ENCODE data around the gene GHRHR. TPM values are rescaled to one million over a fixed set of nuclear protein-coding genes. Genes with fewer than 3 reads are reported as not detected.
A peak's percentile ranks its signal among the peaks of the same experiment; 100 is the strongest.

GHRHR gene
- total RNA-seq, 2 donors from 2014 or later, result not detected

GRCh38 chr7:30965372-30965771, 1.6 kb downstream of the GHRHR start:
- Mint-ChIP-seq H3K27me3 (peaks cover 32% of the 10 kb centered on the region), H3K4me1 (no peaks in the 10 kb centered on the region), H3K4me3 (no peak overlapping the region)

GRCh38 chr7:30965883-30966282, 2.1 kb downstream of the GHRHR start:
- no peaks in the 10 kb centered on the region for H3K9me3 ChIP-seq (ENCODE audit: control insufficient read depth, low read length, poor library complexity, severe bottlenecking)
- DNase-seq, result no peak
- Mint-ChIP-seq H3K27me3 (peaks cover 35% of the 10 kb centered on the region), H3K36me3 (ENCODE audit: low read depth) (no peaks in the 10 kb centered on the region), H3K27ac (no peak overlapping the region), H3K4me3 (no peak overlapping the region), H3K4me1 (no peaks in the 10 kb centered on the region)
- no peak for ATAC-seq

More at GRCh38 chr7:30965372-30965771, 1.6 kb downstream of the GHRHR start:
- no peak for ATAC-seq
- H3K9me3 ChIP-seq (ENCODE audit: control insufficient read depth, low read length, poor library complexity, severe bottlenecking), result no peaks in the 10 kb centered on the region
- no peak for DNase-seq
- H3K36me3 Mint-ChIP-seq (ENCODE audit: low read depth), result no peaks in the 10 kb centered on the region
- H3K27ac Mint-ChIP-seq, result no peak overlapping the region

GRCh38 chr7:30968294-30968693, 4.5 kb downstream of the GHRHR start:
- Mint-ChIP-seq H3K27me3 (peaks cover 55% of the 10 kb centered on the region), H3K4me1 (no peaks in the 10 kb centered on the region)

GRCh38 chr7:30968747-30969603, 5.2 kb downstream of the GHRHR start:
- no peaks in the 10 kb centered on the region for H3K9me3 ChIP-seq (ENCODE audit: control insufficient read depth, low read length, poor library complexity, severe bottlenecking)
- no peak for ATAC-seq
- Mint-ChIP-seq H3K27me3 (peaks cover 53% of the 10 kb centered on the region), H3K4me1 (no peaks in the 10 kb centered on the region), H3K36me3 (ENCODE audit: low read depth) (peaks cover 4% of the 10 kb centered on the region), H3K27ac (no peak overlapping the region), H3K4me3 (no peak overlapping the region)
- DNase-seq, result no peak

More at GRCh38 chr7:30968294-30968693, 4.5 kb downstream of the GHRHR start:
- Mint-ChIP-seq H3K36me3 (ENCODE audit: low read depth) (peaks cover 4% of the 10 kb centered on the region), H3K27ac (no peak overlapping the region), H3K4me3 (no peak overlapping the region)
- ATAC-seq, result no peak
- DNase-seq, result no peak
- H3K9me3 ChIP-seq (ENCODE audit: control insufficient read depth, low read length, poor library complexity, severe bottlenecking), result no peaks in the 10 kb centered on the region

GRCh38 chr7:30969604-30969970, 5.8 kb downstream of the GHRHR start:
- H3K4me3 Mint-ChIP-seq, result no peak overlapping the region
- no peak for ATAC-seq
- no peak for DNase-seq
- peaks cover 4% of the 10 kb centered on the region for H3K36me3 Mint-ChIP-seq (ENCODE audit: low read depth)
- H3K4me1 Mint-ChIP-seq, result no peaks in the 10 kb centered on the region
- H3K27ac Mint-ChIP-seq, result no peak overlapping the region
- H3K9me3 ChIP-seq (ENCODE audit: control insufficient read depth, low read length, poor library complexity, severe bottlenecking), result no peaks in the 10 kb centered on the region
- peaks cover 49% of the 10 kb centered on the region for H3K27me3 Mint-ChIP-seq

GRCh38 chr7:30970074-30970473, 6.3 kb downstream of the GHRHR start:
- Mint-ChIP-seq H3K4me3 (no peak overlapping the region), H3K36me3 (ENCODE audit: low read depth) (peaks cover 4% of the 10 kb centered on the region), H3K27me3 (peaks cover 49% of the 10 kb centered on the region), H3K4me1 (no peaks in the 10 kb centered on the region), H3K27ac (no peak overlapping the region)
- H3K9me3 ChIP-seq (ENCODE audit: control insufficient read depth, low read length, poor library complexity, severe bottlenecking), result no peaks in the 10 kb centered on the region
- no peak for DNase-seq
- ATAC-seq, result no peak

- no peak for ATAC-seq
Measured at GRCh38 chr7:30970594-30971094, 6.9 kb downstream of the GHRHR start.

GRCh38 chr7:30971440-30971839, 7.7 kb downstream of the GHRHR start:
- Mint-ChIP-seq H3K36me3 (ENCODE audit: low read depth) (peaks cover 4% of the 10 kb centered on the region), H3K4me3 (no peak overlapping the region), H3K4me1 (peaks cover 2% of the 10 kb centered on the region), H3K27ac (no peak overlapping the region), H3K27me3 (peaks cover 51% of the 10 kb centered on the region)
- H3K9me3 ChIP-seq (ENCODE audit: control insufficient read depth, low read length, poor library complexity, severe bottlenecking), result no peaks in the 10 kb centered on the region
- DNase-seq, result no peak
- ATAC-seq, result no peak

More at GRCh38 chr7:30970594-30971094, 6.9 kb downstream of the GHRHR start:
- H3K9me3 ChIP-seq (ENCODE audit: control insufficient read depth, low read length, poor library complexity, severe bottlenecking), result no peaks in the 10 kb centered on the region
- H3K36me3 Mint-ChIP-seq (ENCODE audit: low read depth), result peaks cover 4% of the 10 kb centered on the region
- no peak for DNase-seq
- peaks cover 1% of the 10 kb centered on the region for H3K4me1 Mint-ChIP-seq
- no peak overlapping the region for H3K27ac Mint-ChIP-seq
- H3K4me3 Mint-ChIP-seq, result no peak overlapping the region
- peaks cover 51% of the 10 kb centered on the region for H3K27me3 Mint-ChIP-seq

GRCh38 chr7:30971840-30972563, 8.2 kb downstream of the GHRHR start:
- peak overlapping the region; percentile 41 for H3K4me3 Mint-ChIP-seq
- peaks cover 2% of the 10 kb centered on the region for H3K4me1 Mint-ChIP-seq
- H3K27me3 Mint-ChIP-seq, result peaks cover 49% of the 10 kb centered on the region
- no peak for ATAC-seq
- H3K36me3 Mint-ChIP-seq (ENCODE audit: low read depth), result peaks cover 6% of the 10 kb centered on the region
- H3K9me3 ChIP-seq (ENCODE audit: control insufficient read depth, low read length, poor library complexity, severe bottlenecking), result no peaks in the 10 kb centered on the region
- H3K27ac Mint-ChIP-seq, result no peak overlapping the region
- DNase-seq, result no peak

- peaks cover 6% of the 10 kb centered on the region for H3K36me3 Mint-ChIP-seq (ENCODE audit: low read depth)
- peaks cover 6% of the 10 kb centered on the region for H3K4me1 Mint-ChIP-seq
- DNase-seq (no peak), ATAC-seq (no peak)
- peaks cover 54% of the 10 kb centered on the region for H3K27me3 Mint-ChIP-seq
- H3K27ac Mint-ChIP-seq, result no peak overlapping the region
- H3K9me3 ChIP-seq (ENCODE audit: control insufficient read depth, low read length, poor library complexity, severe bottlenecking), result no peaks in the 10 kb centered on the region
- H3K4me3 Mint-ChIP-seq, result no peak overlapping the region
Measured at GRCh38 chr7:30973292-30973691, 9.5 kb downstream of the GHRHR start.

- peaks cover 6% of the 10 kb centered on the region for H3K4me1 Mint-ChIP-seq
- peaks cover 6% of the 10 kb centered on the region for H3K36me3 Mint-ChIP-seq (ENCODE audit: low read depth)
- H3K27ac Mint-ChIP-seq, result peak overlapping the region; percentile 68
- no peaks in the 10 kb centered on the region for H3K9me3 ChIP-seq (ENCODE audit: control insufficient read depth, low read length, poor library complexity, severe bottlenecking)
- ATAC-seq, result no peak
- no peak overlapping the region for H3K4me3 Mint-ChIP-seq
- H3K27me3 Mint-ChIP-seq, result peaks cover 59% of the 10 kb centered on the region
- no peak for DNase-seq
Measured at GRCh38 chr7:30973791-30974604, 10.2 kb downstream of the GHRHR start.

GRCh38 chr7:30974605-30975255, 11.0 kb downstream of the GHRHR start:
- DNase-seq (peak in 1 of 3 donors; percentile 12), ATAC-seq (peak; percentile 85)
- Mint-ChIP-seq H3K4me3 (no peak overlapping the region), H3K27me3 (peaks cover 66% of the 10 kb centered on the region), H3K36me3 (ENCODE audit: low read depth) (peaks cover 6% of the 10 kb centered on the region), H3K27ac (peak overlapping the region; percentile 68), H3K4me1 (peaks cover 6% of the 10 kb centered on the region)
- no peaks in the 10 kb centered on the region for H3K9me3 ChIP-seq (ENCODE audit: control insufficient read depth, low read length, poor library complexity, severe bottlenecking)
